MM.1S (cell line): ENCODE data around the gene DUS3L.

Experiments used
- DNase-seq: peaks from one replicate; pipeline ENCODE4 v3.0.0-alpha.2; 2015
- H2AFZ ChIP-seq: fragments of 300-600 bp; sonication (generic); 2 replicates; pipeline ENCODE4 v1.6.0; 2016; ENCODE audit warnings: antibody characterized with exemption, low read length
- H3F3A ChIP-seq: fragments of 300-600 bp; sonication (generic); 2 replicates; pipeline ENCODE4 v1.6.1; 2016; ENCODE audit warnings: mild to moderate bottlenecking, antibody characterized with exemption, low read length, moderate library complexity, mixed read lengths; ENCODE audit not compliant: insufficient read depth
- H3K27ac ChIP-seq: fragments of 300-600 bp; sonication (generic); 2 replicates; pipeline ENCODE4 v1.5.1; 2016; ENCODE audit warnings: mild to moderate bottlenecking, low read length
- H3K27me3 ChIP-seq: fragments of 300-600 bp; sonication (generic); replicated peaks from 2 replicates; pipeline ENCODE4 v1.6.0; 2016; ENCODE audit warnings: low read length; ENCODE audit not compliant: insufficient read depth
- H3K36me3 ChIP-seq: fragments of 300-600 bp; sonication (generic); replicated peaks from 2 replicates; pipeline ENCODE4 v1.6.1; 2016; ENCODE audit warnings: mild to moderate bottlenecking, low read length, mixed read lengths; ENCODE audit not compliant: insufficient read depth
- H3K4me1 ChIP-seq: fragments of 300-600 bp; sonication (generic); 2 replicates; pipeline ENCODE4 v1.6.1; 2016; ENCODE audit warnings: low read length, mixed read lengths
- H3K4me2 ChIP-seq: fragments of 300-600 bp; sonication (generic); 2 replicates; pipeline ENCODE4 v1.6.0; 2016; ENCODE audit warnings: low read depth, low read length
- H3K4me3 ChIP-seq: fragments of 300-600 bp; sonication (generic); 2 replicates; pipeline ENCODE4 v1.5.1; 2016; ENCODE audit warnings: low read length, mixed read lengths
- H3K79me2 ChIP-seq: fragments of 300-600 bp; sonication (generic); 2 replicates; pipeline ENCODE4 v1.6.1; 2016; ENCODE audit warnings: mixed run types, low read length, mixed read lengths
- H3K9ac ChIP-seq: fragments of 300-600 bp; sonication (generic); 2 replicates; pipeline ENCODE4 v1.6.1; 2016; ENCODE audit warnings: low read length, mixed read lengths
- H3K9me2 ChIP-seq: fragments of 300-600 bp; sonication (generic); replicated peaks from 2 replicates; pipeline ENCODE4 v1.6.1; 2016; ENCODE audit warnings: mild to moderate bottlenecking, low read length, mixed read lengths; ENCODE audit not compliant: insufficient read depth
- H3K9me3 ChIP-seq: fragments of 300-600 bp; sonication (generic); replicated peaks from 2 replicates; pipeline ENCODE4 v1.6.1; 2016; ENCODE audit warnings: mild to moderate bottlenecking, low read length, mixed read lengths; ENCODE audit not compliant: insufficient read depth
- H4K20me1 ChIP-seq: fragments of 300-600 bp; sonication (generic); 2 replicates; pipeline ENCODE4 v1.6.1; 2016; ENCODE audit warnings: mild to moderate bottlenecking, low read length, moderate library complexity, mixed read lengths; ENCODE audit not compliant: insufficient read depth
- CTCF ChIP-seq: fragments of 300-600 bp; sonication (generic); IDR thresholded peaks from 2 replicates; pipeline ENCODE4 v1.5.1; 2016; ENCODE audit warnings: antibody characterized with exemption, low read length, mixed read lengths
- EZH2 ChIP-seq: fragments of 300-600 bp; sonication (generic); optimal IDR thresholded peaks from 2 replicates; pipeline ENCODE3; 2017; ENCODE audit warnings: low read depth, mild to moderate bottlenecking, antibody characterized with exemption, low read length, mixed read lengths
- EZH2phosphoT487 ChIP-seq: fragments of 300-600 bp; sonication (generic); IDR thresholded peaks from 2 replicates; pipeline ENCODE4 v1.6.1; 2018; ENCODE audit warnings: antibody characterized with exemption, low read length

The DUS3L gene

GRCh38 chr19:5809053-5809452 lies 18.1 kb upstream of the DUS3L start:
- no peak for TF ChIP-seq EZH2
- no peak for TF ChIP-seq EZH2phosphoT487
- no peak for TF ChIP-seq CTCF
- no peak overlapping the region for H3K4me3 ChIP-seq
- DNase-seq, result no peak
- H3K79me2 ChIP-seq, result peaks cover 4% of the 10 kb centered on the region; the same call in 1 of the 2 replicates
- H3K9ac ChIP-seq, result no peak overlapping the region
- H3K27me3 ChIP-seq, result peaks cover 18% of the 10 kb centered on the region
- H4K20me1 ChIP-seq, result no peaks in the 10 kb centered on the region; the same call in 1 of the 2 replicates
- no peak overlapping the region for H3K27ac ChIP-seq
- no peaks in the 10 kb centered on the region for H3K9me3 ChIP-seq
- no peaks in the 10 kb centered on the region for H3K36me3 ChIP-seq
- H3K4me1 ChIP-seq, result no peaks in the 10 kb centered on the region
- H3F3A ChIP-seq, result 0 out of 2 replicates have a peak, but pooled peaks cover 6% of the 10 kb centered on the region
- no peak overlapping the region for H3K4me2 ChIP-seq
- H3K9me2 ChIP-seq, result no peaks in the 10 kb centered on the region
- no peak overlapping the region for H2AFZ ChIP-seq

- Histone ChIP-seq H3K27ac (no peak overlapping the region), H3K9me3 (no peaks in the 10 kb centered on the region), H4K20me1 (no peaks in the 10 kb centered on the region; the same call in 1 of the 2 replicates), H3K4me3 (no peak overlapping the region), H3K36me3 (no peaks in the 10 kb centered on the region), H3K4me1 (peaks cover 4% of the 10 kb centered on the region; the same call in 1 of the 2 replicates), H3K27me3 (peaks cover 17% of the 10 kb centered on the region), H3K9me2 (no peaks in the 10 kb centered on the region), H2AFZ (no peak overlapping the region), H3K9ac (no peak overlapping the region), H3K4me2 (no peak overlapping the region), H3F3A (0 out of 2 replicates have a peak, but pooled peaks cover 6% of the 10 kb centered on the region), H3K79me2 (peaks cover 4% of the 10 kb centered on the region; the same call in 1 of the 2 replicates)
- TF ChIP-seq EZH2phosphoT487, result no peak
- TF ChIP-seq EZH2, result no peak
- no peak for TF ChIP-seq CTCF
- no peak for DNase-seq
These were observed 17.3 kb upstream of the DUS3L start for GRCh38 chr19:5808120-5808816.

GRCh38 chr19:5806905-5807304 lies 15.9 kb upstream of the DUS3L start:
- H3K9ac ChIP-seq, result no peak overlapping the region
- H3K9me2 ChIP-seq, result no peaks in the 10 kb centered on the region
- 0 out of 2 replicates have a peak, but pooled peaks cover 6% of the 10 kb centered on the region for H3F3A ChIP-seq
- H4K20me1 ChIP-seq, result no peaks in the 10 kb centered on the region; the same call in 1 of the 2 replicates
- no peak overlapping the region for H3K4me3 ChIP-seq
- no peak overlapping the region for H3K27ac ChIP-seq
- H3K36me3 ChIP-seq, result no peaks in the 10 kb centered on the region
- no peak for TF ChIP-seq EZH2
- no peaks in the 10 kb centered on the region for H3K9me3 ChIP-seq
- DNase-seq, result no peak
- peaks cover 4% of the 10 kb centered on the region; the same call in 1 of the 2 replicates for H3K4me1 ChIP-seq
- peaks cover 14% of the 10 kb centered on the region for H3K27me3 ChIP-seq
- no peak overlapping the region for H2AFZ ChIP-seq
- H3K79me2 ChIP-seq, result peaks cover 4% of the 10 kb centered on the region; the same call in 1 of the 2 replicates
- no peak overlapping the region for H3K4me2 ChIP-seq

- Histone ChIP-seq H3K4me3 (peak overlapping the region; percentile 58; the same call in 1 of the 2 replicates), H3K27ac (no peak overlapping the region), H2AFZ (no peak overlapping the region), H3F3A (0 out of 2 replicates have a peak, but pooled peaks cover 6% of the 10 kb centered on the region), H3K9me2 (no peaks in the 10 kb centered on the region), H3K27me3 (peaks cover 15% of the 10 kb centered on the region), H3K9ac (no peak overlapping the region), H4K20me1 (no peaks in the 10 kb centered on the region; the same call in 1 of the 2 replicates), H3K9me3 (no peaks in the 10 kb centered on the region), H3K79me2 (peaks cover 4% of the 10 kb centered on the region; the same call in 1 of the 2 replicates), H3K36me3 (no peaks in the 10 kb centered on the region), H3K4me2 (no peak overlapping the region), H3K4me1 (peaks cover 4% of the 10 kb centered on the region; the same call in 1 of the 2 replicates)
- no peak for DNase-seq
- TF ChIP-seq CTCF, result no peak
- no peak for TF ChIP-seq EZH2phosphoT487
- no peak for TF ChIP-seq EZH2
These were observed 15.1 kb upstream of the DUS3L start for GRCh38 chr19:5806133-5806489.
